Measurements from ENCODE around the gene SERINC5.

Gene SERINC5

DNA sequence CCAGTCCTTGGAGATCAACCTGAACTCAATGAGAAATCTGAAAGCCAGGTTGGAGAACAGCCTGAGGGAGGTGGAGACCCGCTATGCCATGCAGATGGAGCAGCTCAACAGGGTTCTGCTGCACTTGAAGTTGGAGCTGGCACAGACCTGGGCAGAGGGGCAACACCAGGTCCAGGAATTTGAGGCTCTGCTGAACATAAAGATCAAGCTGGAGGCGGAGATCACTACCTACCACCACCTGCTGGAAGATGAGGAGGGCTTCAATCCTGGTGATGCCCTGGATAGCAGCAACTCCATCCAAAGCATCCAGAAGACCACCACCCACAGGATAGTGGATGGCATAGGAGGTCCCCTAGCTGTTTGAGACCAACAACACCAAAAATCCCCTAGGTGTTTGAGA, 33.5 kb upstream of the SERINC5 start:
- no peak for DNase-seq (ENCODE audit: low read depth)
- H3K4me3 ChIP-seq (replicated peaks; ENCODE audit: low read depth, low read length) = no peak overlapping the region
- TF ChIP-seq, protein P1, sequence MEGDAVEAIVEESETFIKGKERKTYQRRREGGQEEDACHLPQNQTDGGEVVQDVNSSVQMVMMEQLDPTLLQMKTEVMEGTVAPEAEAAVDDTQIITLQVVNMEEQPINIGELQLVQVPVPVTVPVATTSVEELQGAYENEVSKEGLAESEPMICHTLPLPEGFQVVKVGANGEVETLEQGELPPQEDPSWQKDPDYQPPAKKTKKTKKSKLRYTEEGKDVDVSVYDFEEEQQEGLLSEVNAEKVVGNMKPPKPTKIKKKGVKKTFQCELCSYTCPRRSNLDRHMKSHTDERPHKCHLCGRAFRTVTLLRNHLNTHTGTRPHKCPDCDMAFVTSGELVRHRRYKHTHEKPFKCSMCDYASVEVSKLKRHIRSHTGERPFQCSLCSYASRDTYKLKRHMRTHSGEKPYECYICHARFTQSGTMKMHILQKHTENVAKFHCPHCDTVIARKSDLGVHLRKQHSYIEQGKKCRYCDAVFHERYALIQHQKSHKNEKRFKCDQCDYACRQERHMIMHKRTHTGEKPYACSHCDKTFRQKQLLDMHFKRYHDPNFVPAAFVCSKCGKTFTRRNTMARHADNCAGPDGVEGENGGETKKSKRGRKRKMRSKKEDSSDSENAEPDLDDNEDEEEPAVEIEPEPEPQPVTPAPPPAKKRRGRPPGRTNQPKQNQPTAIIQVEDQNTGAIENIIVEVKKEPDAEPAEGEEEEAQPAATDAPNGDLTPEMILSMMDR (IDR thresholded peaks at IDR 0.05; ENCODE audit: low read length, missing control alignments) = no peak

DNA sequence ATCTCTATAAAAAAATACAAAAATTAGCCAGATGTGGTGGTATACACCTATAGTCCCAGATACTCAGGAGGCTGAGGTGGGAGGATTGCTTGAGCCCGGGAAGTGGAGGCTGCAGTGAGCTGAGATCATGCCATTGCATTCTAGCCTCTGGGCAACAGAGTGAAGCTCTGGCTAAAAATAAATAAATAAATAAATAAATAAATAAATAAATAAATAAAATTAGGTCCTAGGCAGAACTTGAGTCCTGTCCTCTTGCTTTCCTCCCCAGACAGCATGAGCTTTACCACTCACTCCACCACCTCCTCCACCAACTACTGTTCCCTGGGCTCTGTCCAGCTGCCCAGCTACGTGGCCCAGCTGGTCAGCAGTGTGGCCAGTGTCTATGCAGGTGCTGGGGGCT, 32.3 kb upstream of the SERINC5 start:
- no peak for DNase-seq (ENCODE audit: low read depth)
- TF ChIP-seq, protein P1 (IDR thresholded peaks at IDR 0.05; ENCODE audit: low read length, missing control alignments) = no peak
- H3K4me3 ChIP-seq (replicated peaks; ENCODE audit: low read depth, low read length) = no peak overlapping the region

DNA sequence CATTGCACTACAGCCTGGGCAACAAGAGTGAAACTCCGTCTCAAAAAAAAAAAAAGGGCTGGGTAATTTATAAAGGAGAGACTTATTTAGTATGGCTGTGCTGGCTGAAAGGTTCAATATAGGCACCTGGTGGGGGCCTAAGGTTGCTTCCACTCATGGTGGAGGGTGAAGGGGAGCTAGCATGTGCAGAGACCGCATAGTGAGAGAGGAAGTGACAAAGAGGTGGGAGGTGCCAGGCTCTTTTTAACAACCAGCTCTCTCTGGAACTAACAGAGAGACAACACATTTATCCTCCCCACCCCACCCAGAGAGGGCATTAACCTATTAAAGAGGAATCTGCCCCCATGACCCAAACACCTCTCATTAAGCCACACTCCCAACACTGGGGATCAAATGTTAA, 28.9 kb upstream of the SERINC5 start:
- no peak for DNase-seq (ENCODE audit: low read depth)
- TF ChIP-seq, protein P1 (IDR thresholded peaks at IDR 0.05; ENCODE audit: low read length, missing control alignments) = no peak
- no peak overlapping the region for H3K4me3 ChIP-seq (replicated peaks; ENCODE audit: low read depth, low read length)

DNA sequence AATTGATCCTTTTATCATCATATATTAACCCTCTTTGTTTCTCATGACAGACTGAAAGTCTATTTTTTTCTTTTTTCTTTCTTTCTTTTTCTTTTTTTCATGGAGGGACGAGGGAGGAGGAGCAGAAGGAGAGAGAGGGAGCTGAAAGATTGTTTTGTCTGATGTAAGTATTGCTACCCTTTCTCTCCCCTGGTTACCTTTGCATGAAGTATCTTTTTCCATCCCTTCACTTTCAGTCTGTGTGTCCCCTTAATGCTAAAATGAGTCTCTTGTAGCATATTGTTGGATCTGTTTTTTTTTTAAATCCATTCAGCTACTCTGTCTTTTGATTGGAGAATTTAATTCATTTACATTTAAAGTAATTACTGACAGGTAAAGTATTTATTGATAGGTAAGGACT, 27.5 kb upstream of the SERINC5 start:
- TF ChIP-seq, protein P1 (IDR thresholded peaks at IDR 0.05; ENCODE audit: low read length, missing control alignments) = no peak
- no peak overlapping the region for H3K4me3 ChIP-seq (replicated peaks; ENCODE audit: low read depth, low read length)
- no peak for DNase-seq (ENCODE audit: low read depth)

DNA sequence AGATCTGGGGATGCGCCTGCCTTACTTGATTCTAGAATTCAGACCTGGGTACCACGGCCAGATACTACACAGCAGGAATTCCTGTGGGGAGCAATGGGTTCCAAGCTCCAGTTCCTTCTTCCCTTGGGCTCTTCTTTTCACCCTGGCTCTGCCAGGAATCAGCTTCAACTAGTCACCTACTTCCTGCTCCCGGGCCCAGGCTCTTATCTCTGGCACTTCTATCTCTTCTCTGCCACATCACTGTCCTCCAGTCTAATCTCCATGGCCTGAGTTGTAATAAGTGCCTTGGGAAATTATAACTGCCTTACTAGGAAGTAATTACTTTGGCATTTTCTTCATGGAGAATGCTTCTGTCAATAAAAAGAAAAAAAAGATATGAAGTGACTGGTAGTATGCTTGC, 26.2 kb upstream of the SERINC5 start:
- TF ChIP-seq, protein P1 (IDR thresholded peaks at IDR 0.05; ENCODE audit: low read length, missing control alignments) = no peak
- no peak overlapping the region for H3K4me3 ChIP-seq (replicated peaks; ENCODE audit: low read depth, low read length)
- no peak for DNase-seq (ENCODE audit: low read depth)

DNA sequence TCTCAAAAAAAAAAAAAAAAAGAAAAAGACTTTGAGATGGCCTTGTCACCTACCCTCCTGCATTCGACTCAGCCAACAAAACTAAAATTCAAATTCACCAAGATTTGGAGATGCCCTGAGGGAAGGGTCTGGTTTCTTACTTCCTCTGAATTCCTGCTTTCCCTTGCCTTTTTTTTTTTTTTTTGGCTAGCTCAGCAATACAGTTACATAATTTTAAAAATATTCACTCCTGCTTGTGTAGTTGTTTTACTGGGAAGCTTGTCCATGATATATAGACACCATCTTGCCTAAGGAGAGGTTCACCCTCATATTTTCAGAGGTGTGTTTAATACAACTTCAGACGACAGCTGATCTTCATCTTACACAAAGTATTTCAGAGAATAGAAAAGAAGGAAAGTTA, 21.3 kb upstream of the SERINC5 start:
- H3K4me3 ChIP-seq (replicated peaks; ENCODE audit: low read depth, low read length) = no peak overlapping the region
- DNase-seq (ENCODE audit: low read depth) = no peak
- TF ChIP-seq, protein P1 (IDR thresholded peaks at IDR 0.05; ENCODE audit: low read length, missing control alignments) = no peak

DNA sequence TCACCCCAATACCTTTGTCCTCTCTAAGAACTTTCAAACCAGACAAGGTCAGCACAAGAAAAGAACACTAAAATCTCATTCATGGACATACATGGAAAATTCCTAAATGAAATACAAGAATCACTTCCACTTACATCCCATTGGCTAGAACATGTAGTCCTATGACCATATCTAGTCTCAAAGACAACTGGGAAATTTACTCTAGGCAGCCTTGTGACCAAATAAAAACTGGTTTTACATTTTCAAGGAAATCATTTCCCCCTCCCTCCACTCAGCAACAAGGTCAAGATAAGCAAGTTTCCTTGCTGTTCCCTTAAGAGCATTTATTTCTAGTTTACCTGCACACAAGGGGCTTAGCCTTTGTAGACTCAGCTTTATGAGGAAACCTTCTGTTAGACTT, 20.3 kb upstream of the SERINC5 start:
- no peak overlapping the region for H3K4me3 ChIP-seq (replicated peaks; ENCODE audit: low read depth, low read length)
- no peak for DNase-seq (ENCODE audit: low read depth)
- TF ChIP-seq, protein P1 (IDR thresholded peaks at IDR 0.05; ENCODE audit: low read length, missing control alignments) = no peak
